HG03060 (cell line): ENCODE data around the gene IFI27L2.

Experiments used
- ATAC-seq: cut with Tn5 transposase; IDR thresholded peaks from one replicate; pipeline ENCODE4 v1.9.1; 2021; ENCODE audit warnings: low read depth, moderate number of reproducible peaks; ENCODE audit not compliant: unreplicated experiment

Gene IFI27L2

DNA sequence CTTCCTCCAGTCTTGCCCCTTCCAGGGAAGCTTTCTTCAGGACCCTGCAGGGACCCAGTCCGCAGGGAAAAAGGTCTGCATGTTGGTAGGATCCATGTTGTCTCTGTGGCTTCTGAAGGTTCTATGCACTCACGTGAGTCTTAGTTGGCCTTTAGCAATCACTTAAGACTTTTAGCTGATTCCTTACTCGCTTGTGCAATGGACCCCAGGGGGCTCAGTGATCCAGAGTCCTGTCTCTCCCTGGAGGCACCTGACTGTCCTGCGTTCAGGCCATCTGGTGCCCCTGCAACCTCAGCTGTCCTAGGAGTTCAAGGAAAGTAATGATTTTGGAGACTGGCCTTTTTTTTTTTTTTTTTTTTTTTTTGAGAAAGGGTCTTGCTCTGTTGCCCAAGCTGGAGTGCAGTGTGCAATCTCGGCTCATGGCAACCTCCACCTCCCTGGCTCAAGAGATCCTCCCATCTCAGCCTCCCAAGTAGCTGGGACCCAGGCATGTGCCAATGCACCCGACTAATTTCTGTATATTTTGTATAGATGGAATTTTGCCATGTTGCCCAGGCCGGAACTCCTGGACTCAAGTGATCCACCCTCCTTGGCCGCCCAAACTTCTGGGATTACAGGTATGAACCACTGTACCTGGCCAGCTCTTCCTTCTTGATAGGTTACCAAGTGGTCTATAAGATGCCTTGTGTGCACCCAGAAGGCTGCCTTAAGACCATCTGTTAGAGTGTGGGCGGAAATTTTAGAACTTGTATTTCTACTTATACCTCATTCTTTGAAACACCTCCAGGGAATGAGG, 4.6 kb downstream of the IFI27L2 start:
- no peak for ATAC-seq

DNA sequence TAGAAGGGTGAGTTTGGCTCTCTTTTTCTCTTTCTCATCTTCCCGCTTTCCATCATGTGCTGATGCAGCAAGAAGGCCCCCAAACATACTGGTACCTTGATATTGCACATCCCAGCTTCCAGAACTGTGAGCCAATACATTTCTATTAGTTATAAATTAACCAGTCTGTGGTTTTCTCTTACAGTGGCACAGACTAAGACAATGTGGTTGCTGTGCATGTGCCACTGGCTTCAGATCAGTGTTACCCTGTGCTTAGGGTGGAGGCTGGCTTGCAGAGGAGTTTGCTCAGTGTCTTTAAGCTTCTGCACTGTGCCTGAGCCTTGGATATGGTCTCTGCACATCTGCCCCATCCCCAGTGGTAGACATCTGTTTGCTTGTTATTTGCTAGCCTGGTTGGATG, 5.5 kb downstream of the IFI27L2 start:
- no peak for ATAC-seq

DNA sequence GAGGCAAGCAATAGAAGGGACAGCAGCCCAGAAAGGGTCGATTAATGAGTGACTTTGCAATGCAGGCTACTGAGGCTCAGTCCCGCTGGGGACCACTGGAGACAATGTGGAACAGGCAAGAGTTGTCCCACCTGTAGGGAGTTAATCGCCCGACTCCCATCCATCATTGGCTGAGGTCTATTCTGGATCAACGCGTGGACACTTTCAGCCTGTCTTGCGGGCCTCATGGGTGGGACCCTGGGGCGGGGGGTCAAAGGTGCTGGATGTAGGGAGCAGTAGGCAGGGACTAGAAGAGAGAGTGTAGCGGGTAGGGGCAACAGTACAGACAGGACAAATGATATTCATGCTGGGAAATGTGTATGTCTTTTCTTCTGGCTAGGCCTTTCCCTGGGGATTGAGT, 6.1 kb downstream of the IFI27L2 start:
- ATAC-seq, result no peak

GRCh38 chr14:94122438-94122837, 7.0 kb downstream of the IFI27L2 start:
- ATAC-seq, result no peak

DNA sequence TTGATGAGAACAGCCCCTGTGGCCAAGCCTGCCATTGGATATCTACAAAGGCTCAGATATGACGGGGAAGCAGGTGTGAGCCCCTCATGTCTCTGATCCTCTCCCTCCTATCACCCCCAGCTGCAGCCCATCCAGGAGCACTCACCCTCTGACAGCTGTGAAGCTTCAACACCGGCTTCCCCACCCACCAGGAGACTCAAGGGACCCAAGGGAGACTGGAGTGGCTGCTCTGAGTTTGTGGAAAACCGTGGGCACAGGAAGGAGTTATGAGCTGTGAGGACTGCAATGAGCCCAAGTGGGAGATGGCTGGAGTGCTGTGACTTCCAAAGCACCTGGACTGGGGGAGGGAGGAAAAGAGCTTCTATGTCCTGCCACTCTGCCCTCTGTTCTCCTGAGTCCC, 7.9 kb downstream of the IFI27L2 start:
- ATAC-seq, result no peak

DNA sequence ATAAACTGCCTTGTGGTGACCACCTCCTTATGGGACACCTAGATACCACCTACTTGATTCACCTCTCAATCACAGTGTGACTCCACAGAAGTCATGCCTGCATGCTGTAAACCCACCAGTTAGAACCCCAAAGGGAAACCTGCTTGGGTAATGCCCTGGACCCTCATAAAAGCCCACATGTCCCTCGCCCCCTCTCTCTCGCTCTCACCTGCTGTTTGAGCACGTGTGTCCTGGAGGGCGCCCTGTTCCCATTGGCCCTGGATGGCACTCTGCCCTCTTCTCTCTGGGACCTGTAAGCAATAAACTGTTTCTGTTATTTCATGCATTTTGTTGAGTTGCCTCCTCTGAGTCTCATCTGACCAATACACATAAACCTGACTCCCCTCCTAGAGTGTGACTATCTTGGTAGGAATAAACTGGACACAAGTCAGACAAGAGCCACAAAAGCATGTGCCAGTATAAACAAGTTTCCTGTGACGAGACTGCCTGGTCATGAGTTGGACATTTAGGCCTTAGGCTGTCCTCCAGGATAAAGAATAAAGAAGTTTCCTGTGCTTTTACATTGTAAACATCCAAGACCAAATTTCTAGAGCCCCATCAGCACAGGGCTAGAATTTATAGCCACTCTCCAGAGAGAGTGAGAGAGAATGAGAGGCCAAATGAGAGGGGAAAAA, 8.6 kb downstream of the IFI27L2 start:
- ATAC-seq, result no peak

DNA sequence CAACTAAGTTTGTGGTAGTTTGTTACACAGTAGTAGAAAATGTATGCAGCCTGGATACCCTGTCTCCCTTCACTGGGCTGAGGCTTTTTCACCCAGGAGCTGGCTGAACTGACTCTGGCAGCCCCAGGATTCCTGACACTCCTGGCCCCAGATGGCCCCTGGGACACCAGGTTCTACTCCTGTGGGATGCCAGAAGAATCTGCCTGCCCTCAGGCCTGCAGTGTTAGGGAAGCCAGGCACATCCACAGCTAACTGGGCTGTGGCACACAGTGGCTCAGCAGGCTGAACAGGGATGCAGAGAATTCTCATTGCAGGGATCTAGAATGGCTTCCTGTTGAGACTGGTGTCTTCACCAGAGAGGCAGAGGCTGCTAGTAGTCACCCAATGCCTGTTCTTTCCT, 10.3 kb downstream of the IFI27L2 start:
- ATAC-seq, result no peak

- ATAC-seq, result no peak
Measured at GRCh38 chr14:94117856-94118255, 11.5 kb downstream of the IFI27L2 start.

GRCh38 chr14:94116701-94117100, 12.7 kb downstream of the IFI27L2 start:
- no peak for ATAC-seq

- no peak for ATAC-seq
Measured at GRCh38 chr14:94115631-94116030, 13.8 kb downstream of the IFI27L2 start.

- no peak for ATAC-seq
Measured at GRCh38 chr14:94115058-94115591, 14.3 kb downstream of the IFI27L2 start.

DNA sequence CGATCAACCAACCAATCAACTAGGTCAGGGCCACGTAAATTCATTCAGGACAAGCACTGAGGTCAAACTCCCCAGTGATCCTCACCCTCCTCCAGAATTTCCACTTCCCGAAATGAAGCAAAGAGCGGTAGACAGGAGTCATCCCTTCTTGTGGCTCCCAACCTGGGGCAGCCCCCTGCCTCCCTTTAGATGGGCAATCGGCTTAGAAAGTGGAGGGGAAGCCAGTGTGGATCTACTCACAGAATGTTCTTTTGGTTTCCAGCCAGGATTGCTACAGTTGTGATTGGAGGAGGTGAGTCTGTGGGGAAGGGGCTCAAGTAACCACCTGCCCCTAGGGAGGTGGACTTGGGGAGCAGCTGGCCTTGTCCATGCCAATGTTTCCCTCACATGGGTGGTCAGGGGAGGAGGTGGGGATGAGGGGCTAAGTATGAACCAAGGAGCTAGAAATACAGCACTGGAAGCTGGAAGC, 14.8 kb downstream of the IFI27L2 start:
- no peak for ATAC-seq

DNA sequence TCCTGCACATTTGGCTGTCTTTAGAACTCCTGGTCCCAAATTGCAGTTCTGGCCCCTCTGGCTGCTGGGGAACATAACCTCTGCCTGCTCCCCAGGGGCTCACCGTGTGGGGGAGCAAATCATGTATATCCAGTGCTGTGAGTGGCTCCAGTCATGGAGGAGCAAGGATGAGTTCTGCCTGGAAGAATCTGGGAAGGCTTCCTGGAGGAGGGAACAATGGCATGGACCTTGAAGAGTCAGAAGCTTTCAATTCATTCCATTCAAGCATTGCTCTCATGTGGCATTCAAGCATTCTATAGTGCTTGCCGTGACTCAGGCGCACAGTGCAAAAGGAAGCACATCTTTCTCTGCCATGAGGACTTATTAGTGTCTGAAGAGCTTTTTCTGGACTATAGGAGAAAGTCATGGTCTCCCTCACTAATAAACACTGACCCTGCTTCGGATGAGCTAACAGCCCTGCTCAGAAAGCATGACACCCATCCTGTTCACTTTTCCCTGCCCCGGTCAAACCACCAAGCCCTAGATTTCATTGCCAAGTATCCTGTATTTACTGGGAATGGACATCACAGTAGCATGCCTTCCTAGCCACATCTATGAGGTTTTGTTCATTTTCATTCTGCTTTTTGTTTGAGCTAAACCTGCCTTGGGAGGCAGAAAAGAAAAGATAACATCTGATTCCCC, 15.4 kb downstream of the IFI27L2 start:
- ATAC-seq, result no peak

DNA sequence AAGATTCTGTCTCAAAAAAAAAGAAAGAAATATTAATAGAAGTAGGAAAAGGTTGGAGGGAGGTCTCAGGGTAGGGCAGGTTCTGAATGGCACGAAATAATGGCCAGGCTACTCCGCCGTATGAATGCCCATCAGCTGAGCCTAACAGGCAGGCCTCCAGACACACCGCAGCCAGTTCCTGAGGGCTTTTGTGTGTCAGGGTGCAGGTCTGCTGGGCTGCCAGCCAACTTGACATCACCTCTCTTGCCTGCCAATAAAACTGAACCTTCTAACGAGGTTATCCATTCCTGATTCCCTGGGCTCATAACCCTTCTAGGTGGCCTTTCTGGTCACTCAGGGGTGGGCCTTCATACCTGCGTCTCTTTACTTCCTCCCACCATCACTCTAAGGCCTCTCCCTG, 15.9 kb downstream of the IFI27L2 start:
- ATAC-seq, result no peak

DNA sequence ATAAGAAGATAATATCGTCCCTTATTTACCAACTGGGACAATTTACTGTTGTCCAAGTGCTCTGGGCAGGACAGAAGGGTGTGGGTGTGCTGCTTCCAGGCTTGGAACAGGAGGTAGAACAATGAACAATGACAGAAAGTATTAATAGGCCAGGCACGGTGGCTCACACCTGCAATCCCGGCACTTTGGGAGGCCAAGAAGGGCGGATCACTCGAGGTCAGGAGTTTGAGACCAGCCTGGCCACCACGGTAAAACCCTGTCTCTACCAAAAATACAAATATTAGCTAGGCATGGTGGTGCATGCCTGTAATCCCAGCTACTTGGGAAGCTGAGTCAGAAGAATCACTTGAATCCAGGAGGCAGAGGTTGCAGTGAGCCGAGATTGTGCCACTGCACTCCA, 16.3 kb downstream of the IFI27L2 start:
- no peak for ATAC-seq

DNA sequence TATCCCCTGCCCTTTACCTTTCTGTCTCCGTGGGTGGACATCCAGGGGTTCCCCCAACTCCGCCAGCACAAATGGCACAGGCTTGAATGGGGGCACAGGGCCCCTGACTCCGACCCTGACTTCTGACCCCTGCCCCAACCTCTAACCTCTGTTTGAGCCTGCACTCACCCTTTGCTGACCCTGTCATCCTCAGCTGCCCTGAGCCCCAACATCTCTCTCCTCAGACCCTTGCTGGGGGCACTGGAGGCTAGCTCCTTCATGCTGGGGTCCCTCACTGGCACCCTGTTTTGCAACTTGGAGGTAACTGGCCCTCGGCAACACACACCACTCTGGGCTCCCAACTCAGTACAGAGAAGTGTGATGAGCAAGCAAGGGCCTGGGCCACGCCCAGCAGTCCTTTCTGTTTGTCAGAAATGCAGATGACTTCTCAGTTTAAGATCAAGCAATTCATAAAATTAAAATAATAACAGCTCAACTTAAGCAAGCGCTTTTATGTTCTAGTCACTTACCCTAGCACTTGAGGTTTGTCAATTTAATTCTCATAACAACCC, 16.8 kb downstream of the IFI27L2 start:
- no peak for ATAC-seq

GRCh38 chr14:94111276-94112095, 17.9 kb downstream of the IFI27L2 start:
- ATAC-seq, result no peak

DNA sequence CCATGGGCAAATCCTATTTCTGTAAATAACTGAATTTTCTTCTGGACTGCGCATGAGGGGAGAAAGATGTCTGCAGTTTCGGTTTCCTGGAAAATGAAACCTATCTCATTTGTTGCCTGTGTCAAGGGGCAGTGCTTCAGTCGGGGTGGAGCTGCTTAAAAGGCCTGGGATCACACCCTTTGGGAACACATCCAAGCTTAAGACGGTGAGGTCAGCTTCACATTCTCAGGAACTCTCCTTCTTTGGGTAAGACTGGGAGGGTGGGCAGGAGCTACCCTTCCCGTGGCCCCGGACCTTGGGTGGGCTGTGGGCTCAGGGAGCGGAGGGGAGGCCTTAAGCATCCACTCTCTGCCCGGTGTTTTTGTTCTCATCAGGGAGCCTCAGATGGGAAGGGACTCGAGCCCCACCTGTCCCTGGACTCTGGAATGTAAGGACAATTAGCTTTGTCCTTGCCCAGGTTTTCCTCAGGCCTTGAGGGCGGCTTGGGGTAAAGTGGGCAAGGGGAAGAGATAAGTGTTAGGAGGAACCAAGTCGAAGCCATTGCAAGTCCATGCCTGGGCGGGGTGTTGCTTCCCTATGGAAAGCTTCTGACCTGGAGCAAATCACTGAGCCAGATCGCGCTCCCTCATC, 18.7 kb downstream of the IFI27L2 start, which contains the start of gene IFI27:
IFI27 (plus strand) TSS at position 185 of the 630 bp plus-strand sequence.
- no peak for ATAC-seq

- no peak for ATAC-seq
Measured at GRCh38 chr14:94109915-94110250, 19.5 kb downstream of the IFI27L2 start.

GRCh38 chr14:94104731-94105130, 24.7 kb downstream of the IFI27L2 start:
- ATAC-seq, result no peak
